ENCODE results near the gene KRTAP10-7.
A peak's percentile ranks its signal among the peaks of the same experiment; 100 is the strongest.
"Not testable (repeated sequence)": the region's sequence is repeated elsewhere in the genome, so short reads cannot be mapped to it uniquely, and the experiment has no call there.

The KRTAP10-7 gene

GRCh38 chr21:44612669-44613229, 12.4 kb downstream of the KRTAP10-7 start:
- DNase-seq: no peak

- no peak for DNase-seq
These were observed 13.2 kb downstream of the KRTAP10-7 start for GRCh38 chr21:44613386-44614155.

- DNase-seq: no peak
These were observed 13.8 kb downstream of the KRTAP10-7 start for GRCh38 chr21:44614161-44614631.

- no peak for DNase-seq
These were observed 14.6 kb downstream of the KRTAP10-7 start for GRCh38 chr21:44614961-44615391.

- DNase-seq: no peak
These were observed 15.1 kb downstream of the KRTAP10-7 start for GRCh38 chr21:44615466-44615865.

- DNase-seq: no peak
These were observed 15.7 kb downstream of the KRTAP10-7 start for GRCh38 chr21:44615911-44616590.

GRCh38 chr21:44616591-44616926, 16.2 kb downstream of the KRTAP10-7 start:
- DNase-seq: no peak

GRCh38 chr21:44617071-44617501, 16.7 kb downstream of the KRTAP10-7 start:
- no peak for DNase-seq

- no peak for DNase-seq
These were observed 18.1 kb downstream of the KRTAP10-7 start for GRCh38 chr21:44618504-44618903.

GRCh38 chr21:44618909-44619308, 18.5 kb downstream of the KRTAP10-7 start:
- DNase-seq: peak in 2 of 4 experiments; percentile 36 to 37

GRCh38 chr21:44619886-44620285, 19.5 kb downstream of the KRTAP10-7 start:
- no peak for DNase-seq

- DNase-seq: no peak
These were observed 23.2 kb downstream of the KRTAP10-7 start for GRCh38 chr21:44623575-44623974.

GRCh38 chr21:44625756-44626155, 25.4 kb downstream of the KRTAP10-7 start:
- no peak for DNase-seq

GRCh38 chr21:44626262-44626661, 25.9 kb downstream of the KRTAP10-7 start:
- no peak for DNase-seq

GRCh38 chr21:44626673-44627143, 26.3 kb downstream of the KRTAP10-7 start, which contains the start of gene KRTAP10-9:
Gene KRTAP10-9 (plus strand): TSS chr21:44627093. CDS start chr21:44627172, 79 bp downstream.
- DNase-seq: no peak

GRCh38 chr21:44627181-44627822, 26.9 kb downstream of the KRTAP10-7 start:
- DNase-seq: not testable (repeated sequence)

GRCh38 chr21:44627831-44628233, 27.4 kb downstream of the KRTAP10-7 start:
- DNase-seq: not testable (repeated sequence)

GRCh38 chr21:44628707-44629391, 28.5 kb downstream of the KRTAP10-7 start:
- DNase-seq: no peak

GRCh38 chr21:44630440-44630839, 30.0 kb downstream of the KRTAP10-7 start:
- DNase-seq: no peak

- DNase-seq: no peak
These were observed 31.7 kb downstream of the KRTAP10-7 start for GRCh38 chr21:44632067-44632466.

- no peak for DNase-seq
These were observed 36.0 kb downstream of the KRTAP10-7 start for GRCh38 chr21:44636209-44637017.

All from activated naive CD4-positive, alpha-beta T cell (primary cell).